ENCODE results near the gene HMGCR. TPM values are rescaled to one million over a fixed set of nuclear protein-coding genes. Genes with fewer than 3 reads are reported as not detected.

Gene HMGCR
- total and polyA plus RNA-seq, 9 donors = 8.3 to 269 (median 19.3) TPM

DNA sequence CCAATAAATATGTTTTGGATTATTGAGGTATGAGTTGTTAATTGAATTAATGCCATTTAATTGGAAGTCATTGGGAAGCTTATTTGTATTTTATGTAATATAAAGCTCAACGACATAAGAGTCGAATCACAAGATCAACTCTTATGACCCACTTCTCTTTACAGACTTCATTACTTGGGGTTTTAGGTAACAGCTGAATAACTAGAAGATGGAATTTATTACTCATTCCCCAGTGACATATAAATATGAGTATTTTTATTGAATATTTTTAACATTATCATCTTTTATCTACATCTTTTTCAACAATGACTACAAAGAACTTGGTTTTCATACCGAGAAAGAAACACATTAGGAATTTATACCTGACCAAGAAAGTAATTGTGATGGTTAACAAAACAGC lies 21.1 kb downstream of the HMGCR start:
- Histone ChIP-seq H3K27ac (no peak overlapping the region), H3K36me3 (no peaks in the 10 kb centered on the region), H3K27me3 (no peaks in the 10 kb centered on the region), H3K4me1 (ENCODE audit: insufficient read depth) (no peaks in the 10 kb centered on the region), H3K9me3 (no peaks in the 10 kb centered on the region), H3K4me3 (no peak overlapping the region)
- TF ChIP-seq, protein P1, sequence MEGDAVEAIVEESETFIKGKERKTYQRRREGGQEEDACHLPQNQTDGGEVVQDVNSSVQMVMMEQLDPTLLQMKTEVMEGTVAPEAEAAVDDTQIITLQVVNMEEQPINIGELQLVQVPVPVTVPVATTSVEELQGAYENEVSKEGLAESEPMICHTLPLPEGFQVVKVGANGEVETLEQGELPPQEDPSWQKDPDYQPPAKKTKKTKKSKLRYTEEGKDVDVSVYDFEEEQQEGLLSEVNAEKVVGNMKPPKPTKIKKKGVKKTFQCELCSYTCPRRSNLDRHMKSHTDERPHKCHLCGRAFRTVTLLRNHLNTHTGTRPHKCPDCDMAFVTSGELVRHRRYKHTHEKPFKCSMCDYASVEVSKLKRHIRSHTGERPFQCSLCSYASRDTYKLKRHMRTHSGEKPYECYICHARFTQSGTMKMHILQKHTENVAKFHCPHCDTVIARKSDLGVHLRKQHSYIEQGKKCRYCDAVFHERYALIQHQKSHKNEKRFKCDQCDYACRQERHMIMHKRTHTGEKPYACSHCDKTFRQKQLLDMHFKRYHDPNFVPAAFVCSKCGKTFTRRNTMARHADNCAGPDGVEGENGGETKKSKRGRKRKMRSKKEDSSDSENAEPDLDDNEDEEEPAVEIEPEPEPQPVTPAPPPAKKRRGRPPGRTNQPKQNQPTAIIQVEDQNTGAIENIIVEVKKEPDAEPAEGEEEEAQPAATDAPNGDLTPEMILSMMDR (IDR thresholded peaks at IDR 0.05) = no peak
- TF ChIP-seq EP300 (IDR thresholded peaks at IDR 0.05) (no peak), POLR2A (IDR thresholded peaks at IDR 0.05) (no peak)
- DNase-seq = no peak
- intact Hi-C loops (cut with DNase I) = no loop called here
- WGBS, 3 donors = 93 to 95% (median 94%) methylated on average over 3 of the region's 3 CpGs

DNA sequence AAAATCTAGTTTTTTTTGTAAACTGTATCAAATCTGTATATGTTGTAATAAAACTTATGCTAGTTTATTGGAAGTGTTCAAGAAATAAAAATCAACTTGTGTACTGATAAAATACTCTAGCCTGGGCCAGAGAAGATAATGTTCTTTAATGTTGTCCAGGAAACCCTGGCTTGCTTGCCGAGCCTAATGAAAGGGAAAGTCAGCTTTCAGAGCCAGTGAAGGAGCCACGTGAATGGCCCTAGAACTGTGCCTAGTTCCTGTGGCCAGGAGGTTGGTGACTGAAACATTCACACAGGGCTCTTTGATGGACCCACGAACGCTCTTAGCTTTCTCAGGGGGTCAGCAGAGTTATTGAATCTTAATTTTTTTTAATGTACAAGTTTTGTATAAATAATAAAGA lies 24.3 kb downstream of the HMGCR start:
- WGBS, 3 donors = 39 to 47% (median 45%) methylated on average over 4 of the region's 4 CpGs
- TF ChIP-seq POLR2A (IDR thresholded peaks at IDR 0.05) = no peak
- TF ChIP-seq, protein P1 (IDR thresholded peaks at IDR 0.05) = no peak
- no peak for TF ChIP-seq EP300 (IDR thresholded peaks at IDR 0.05)
- H3K4me3 ChIP-seq = no peak overlapping the region
- H3K4me1 ChIP-seq (ENCODE audit: insufficient read depth) = no peaks in the 10 kb centered on the region
- no peak overlapping the region for H3K27ac ChIP-seq
- no peaks in the 10 kb centered on the region for H3K36me3 ChIP-seq
- no peak for DNase-seq
- no peaks in the 10 kb centered on the region for H3K27me3 ChIP-seq
- H3K9me3 ChIP-seq = no peaks in the 10 kb centered on the region
- intact Hi-C loops (cut with DNase I) = no loop called here

DNA sequence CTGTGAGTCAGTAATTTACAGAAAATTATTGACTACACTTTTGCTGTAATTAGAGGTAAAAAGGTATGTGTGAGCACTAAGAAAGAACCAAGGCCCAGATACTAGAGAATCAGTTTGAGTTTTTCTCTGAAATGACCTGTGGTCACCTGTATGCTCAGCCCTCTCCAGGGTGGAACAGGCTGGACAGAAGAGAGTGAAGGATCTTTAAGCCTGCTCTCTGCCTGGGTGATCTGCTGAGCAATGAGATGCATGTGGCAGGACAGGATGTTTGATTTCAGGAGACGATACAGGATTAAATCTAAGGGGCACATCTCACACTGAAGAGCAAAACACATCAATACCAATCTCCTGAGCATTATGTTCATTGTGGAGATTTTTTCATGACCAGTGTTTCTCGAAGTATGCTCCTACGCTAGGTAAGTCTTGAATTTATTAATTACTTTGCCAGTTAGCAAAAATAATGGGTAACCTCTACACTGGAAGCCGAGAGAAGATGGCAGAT lies 25.5 kb downstream of the HMGCR start:
- H3K9me3 ChIP-seq = no peaks in the 10 kb centered on the region
- no peaks in the 10 kb centered on the region for H3K36me3 ChIP-seq
- H3K4me3 ChIP-seq = no peak overlapping the region
- no peaks in the 10 kb centered on the region for H3K27me3 ChIP-seq
- DNase-seq = no peak
- intact Hi-C loops (cut with DNase I) = no loop called here
- no peak overlapping the region for H3K27ac ChIP-seq
- no peak for TF ChIP-seq POLR2A (IDR thresholded peaks at IDR 0.05)
- TF ChIP-seq, protein P1 (IDR thresholded peaks at IDR 0.05) = no peak
- TF ChIP-seq EP300 (IDR thresholded peaks at IDR 0.05) = no peak
- 90 to 94% (median 91%) methylated on average over 4 of the region's 4 CpGs for WGBS, 3 donors
- no peaks in the 10 kb centered on the region for H3K4me1 ChIP-seq (ENCODE audit: insufficient read depth)

DNA sequence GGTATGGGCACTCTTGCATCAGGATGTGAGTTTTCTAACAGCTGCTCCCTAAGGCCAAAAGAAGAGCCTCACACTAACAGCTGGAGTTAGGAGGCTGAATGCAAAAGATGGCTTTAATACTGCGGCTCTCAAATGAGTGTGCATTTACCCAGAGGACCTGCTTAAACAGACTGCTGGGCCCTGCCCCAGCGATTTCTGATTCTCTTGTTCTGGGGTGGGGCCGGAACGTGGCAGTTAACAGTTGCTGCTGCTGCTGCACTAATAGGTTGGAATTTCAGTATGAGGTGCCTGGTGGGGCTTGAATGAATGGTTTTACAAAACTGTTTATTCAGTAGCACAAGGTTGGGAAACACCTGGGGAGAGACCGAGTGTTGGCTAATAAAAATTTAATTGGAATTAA lies 26.1 kb downstream of the HMGCR start:
- no peaks in the 10 kb centered on the region for H3K4me1 ChIP-seq (ENCODE audit: insufficient read depth)
- no peak overlapping the region for H3K4me3 ChIP-seq
- no peaks in the 10 kb centered on the region for H3K27me3 ChIP-seq
- no peak for DNase-seq
- intact Hi-C loops (cut with DNase I) = no loop called here
- WGBS, 3 donors = 75 to 85% (median 81%) methylated on average over 5 of the region's 5 CpGs
- no peaks in the 10 kb centered on the region for H3K36me3 ChIP-seq
- TF ChIP-seq EP300 (IDR thresholded peaks at IDR 0.05) (no peak), POLR2A (IDR thresholded peaks at IDR 0.05) (no peak)
- H3K9me3 ChIP-seq = no peaks in the 10 kb centered on the region
- H3K27ac ChIP-seq = no peak overlapping the region

DNA sequence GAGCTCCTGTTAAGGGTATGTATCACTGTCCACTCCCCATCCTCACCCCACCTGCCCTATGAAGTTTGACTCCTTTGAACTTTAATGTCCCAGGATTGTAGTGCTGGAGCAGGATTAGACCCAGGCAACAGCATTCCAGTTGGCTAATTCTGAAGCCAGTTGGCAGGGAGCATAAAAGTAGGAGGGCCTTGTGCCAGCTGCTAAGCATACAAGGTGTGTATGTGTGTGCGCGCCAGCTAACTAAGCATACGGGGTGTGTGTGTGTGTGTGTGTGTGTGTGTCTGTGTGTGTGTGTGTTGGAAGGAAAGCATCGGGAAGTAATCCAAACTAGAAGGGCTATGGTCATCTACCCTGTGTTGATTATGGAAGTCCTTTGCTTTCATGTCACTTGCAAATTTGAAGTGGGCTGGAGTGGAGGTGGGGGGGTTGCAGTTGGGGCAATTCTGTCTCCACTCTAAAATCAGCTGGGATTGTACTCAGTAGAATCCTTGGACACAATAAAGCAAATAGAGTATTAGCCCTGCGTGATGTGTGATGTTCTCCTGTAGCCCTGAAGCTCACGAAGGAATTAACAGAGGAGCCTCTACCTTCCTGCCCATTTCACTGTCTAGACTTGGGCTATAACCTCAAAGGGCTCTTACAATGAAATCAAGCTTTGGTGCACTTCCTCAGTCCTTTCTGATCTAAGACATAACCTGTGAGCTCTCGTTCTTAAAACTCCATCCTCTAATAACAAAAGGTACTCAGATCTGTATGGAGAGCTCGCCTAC lies 26.9 kb downstream of the HMGCR start:
- intact Hi-C loops (cut with DNase I) = no loop called here
- H3K27me3 ChIP-seq = no peaks in the 10 kb centered on the region
- H3K27ac ChIP-seq = no peak overlapping the region
- no peaks in the 10 kb centered on the region for H3K36me3 ChIP-seq
- no peaks in the 10 kb centered on the region for H3K9me3 ChIP-seq
- WGBS, 3 donors = 75 to 84% (median 76%) methylated on average over 8 of the region's 8 CpGs
- H3K4me3 ChIP-seq = no peak overlapping the region
- no peak for DNase-seq
- no peaks in the 10 kb centered on the region for H3K4me1 ChIP-seq (ENCODE audit: insufficient read depth)
- no peak for TF ChIP-seq POLR2A (IDR thresholded peaks at IDR 0.05)

Measured in ovary (tissue), 9 donors.